ENCODE measurements around the gene FBXW2.
A peak's percentile ranks its signal among the peaks of the same experiment; 100 is the strongest.
"Not testable (repeated sequence)": the region's sequence is repeated elsewhere in the genome, so short reads cannot be mapped to it uniquely, and the experiment has no call there.

Gene FBXW2

DNA sequence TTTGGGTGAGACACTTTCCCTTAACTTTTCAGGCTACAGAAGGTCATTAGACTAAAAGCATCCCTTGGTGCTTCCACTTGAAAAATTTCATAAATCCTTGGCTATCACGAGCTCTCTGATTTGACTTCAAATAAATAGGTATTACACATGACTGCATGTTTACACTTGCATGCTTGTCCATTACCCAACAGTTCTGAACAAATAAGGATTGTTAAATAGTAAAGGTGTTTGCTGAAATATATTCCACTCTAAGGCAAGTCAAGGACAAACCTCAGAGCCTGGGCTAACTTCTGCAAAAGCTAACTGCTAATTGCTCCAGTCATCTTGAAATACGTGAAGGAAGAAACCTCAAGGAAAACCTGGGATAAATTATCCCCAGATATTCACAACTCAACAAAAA is 14.5 kb downstream of the FBXW2 start:
- FAIRE-seq = no peak

DNA sequence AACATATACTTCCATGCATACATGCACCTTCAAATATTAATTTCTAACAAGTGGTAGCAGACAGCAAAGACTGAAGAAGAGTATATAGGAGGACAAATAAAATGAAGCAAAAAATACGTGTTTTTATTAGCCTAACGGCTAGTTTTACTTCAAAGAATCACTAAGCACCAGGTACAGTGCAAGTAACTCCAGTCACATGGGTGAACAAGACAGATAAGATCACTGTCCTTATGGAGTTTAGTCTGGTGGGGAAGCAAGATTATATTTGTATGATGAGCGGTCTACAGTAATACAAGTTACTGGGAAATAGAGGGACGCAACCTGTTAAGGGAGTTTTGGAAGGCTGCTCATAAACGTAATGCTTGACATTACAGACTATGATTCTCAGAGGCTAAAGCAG is 16.0 kb downstream of the FBXW2 start:
- FAIRE-seq = no peak

DNA sequence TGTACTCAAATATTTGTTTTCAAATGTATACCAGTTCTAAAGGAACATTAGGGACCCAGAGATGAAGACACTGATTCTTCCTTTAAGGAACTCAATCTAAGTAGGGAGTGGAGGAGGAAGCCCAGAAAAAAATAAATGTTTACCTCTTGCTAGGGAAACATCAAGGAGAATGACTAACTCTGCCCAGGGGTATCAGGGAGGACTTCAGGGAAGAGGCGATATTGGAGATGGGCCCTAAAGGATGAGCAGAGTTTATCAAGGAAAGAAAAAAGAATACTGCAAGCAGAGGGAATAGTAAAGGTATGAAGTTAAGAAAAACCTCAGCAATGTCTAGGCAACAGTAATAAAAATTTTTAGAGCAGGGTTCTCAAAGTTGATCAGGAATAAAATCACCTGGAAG is 16.4 kb downstream of the FBXW2 start:
- no peak for FAIRE-seq

DNA sequence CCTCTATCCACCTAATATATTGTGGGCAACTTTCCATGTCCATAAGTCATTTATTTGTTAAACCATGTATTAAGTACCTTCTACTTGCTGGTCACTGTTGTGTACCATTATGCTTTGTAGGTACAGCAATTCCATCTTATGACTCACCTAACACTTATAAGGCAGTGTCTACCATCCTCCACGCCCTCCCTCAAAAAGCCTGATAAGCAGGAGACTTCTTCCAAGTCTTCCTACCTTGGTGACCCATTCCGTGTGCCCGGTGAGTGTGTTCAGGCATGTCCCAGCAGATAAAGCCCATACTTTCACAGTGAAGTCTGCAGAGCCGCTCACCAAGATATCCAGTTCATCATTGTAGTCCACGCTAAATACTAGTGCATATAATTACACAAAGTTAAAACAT is 17.4 kb downstream of the FBXW2 start:
- no peak for FAIRE-seq

DNA sequence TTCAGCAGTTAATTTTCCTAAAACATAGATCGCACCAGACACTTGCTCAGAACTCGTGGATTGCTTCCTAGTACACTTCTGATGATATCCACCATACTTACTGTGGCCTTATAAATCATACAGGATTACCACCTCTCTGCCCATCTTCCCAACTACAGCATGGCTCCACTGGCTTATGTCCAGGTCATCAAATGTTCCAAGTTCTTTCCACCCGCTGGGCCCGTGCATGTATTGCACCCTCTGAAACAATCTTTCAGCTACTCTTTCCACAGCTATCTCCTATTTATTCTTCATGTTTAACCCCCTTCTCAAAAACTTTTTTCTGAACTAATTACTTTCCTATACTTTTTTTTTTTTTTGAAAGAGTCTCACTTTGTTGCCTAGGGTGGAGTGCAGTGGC is 18.5 kb downstream of the FBXW2 start:
- FAIRE-seq = no peak

DNA sequence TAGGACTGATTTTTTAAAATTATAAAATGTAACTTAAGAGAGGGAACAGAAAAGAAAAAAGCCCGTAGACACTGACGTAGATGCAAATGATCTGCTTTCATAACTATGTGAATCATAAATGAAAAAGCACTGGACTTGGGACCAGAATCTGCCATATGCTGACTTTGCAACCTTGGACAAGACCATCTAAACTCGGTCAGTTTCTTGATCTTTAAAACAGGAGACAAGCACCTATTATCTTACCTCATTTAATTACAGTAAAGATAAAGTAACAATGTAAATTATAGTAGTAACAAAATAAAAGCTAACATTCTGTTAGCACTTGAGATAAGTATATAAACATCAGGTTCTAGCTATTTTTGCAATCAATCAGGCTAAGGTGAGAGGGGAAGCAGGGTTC is 20.0 kb downstream of the FBXW2 start:
- FAIRE-seq = no peak

DNA sequence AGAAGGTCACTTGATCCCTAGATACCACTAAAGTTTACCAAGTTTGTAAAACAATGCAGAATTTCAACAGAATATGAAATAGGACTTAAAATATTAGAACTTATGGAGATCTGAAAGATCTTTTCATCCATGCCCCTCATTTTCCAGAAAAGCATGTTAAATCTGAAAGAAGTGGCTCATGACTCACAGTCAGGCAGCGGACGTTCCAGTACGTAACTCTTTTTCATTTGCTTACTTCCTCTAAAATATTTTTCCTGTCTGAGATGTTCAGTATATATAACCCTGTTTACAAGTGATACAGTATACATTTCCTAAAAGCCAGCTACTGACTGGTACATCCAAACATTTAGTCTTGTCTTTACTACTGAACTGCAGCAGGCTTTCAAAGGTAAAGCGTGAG is 22.3 kb downstream of the FBXW2 start:
- FAIRE-seq = no peak

DNA sequence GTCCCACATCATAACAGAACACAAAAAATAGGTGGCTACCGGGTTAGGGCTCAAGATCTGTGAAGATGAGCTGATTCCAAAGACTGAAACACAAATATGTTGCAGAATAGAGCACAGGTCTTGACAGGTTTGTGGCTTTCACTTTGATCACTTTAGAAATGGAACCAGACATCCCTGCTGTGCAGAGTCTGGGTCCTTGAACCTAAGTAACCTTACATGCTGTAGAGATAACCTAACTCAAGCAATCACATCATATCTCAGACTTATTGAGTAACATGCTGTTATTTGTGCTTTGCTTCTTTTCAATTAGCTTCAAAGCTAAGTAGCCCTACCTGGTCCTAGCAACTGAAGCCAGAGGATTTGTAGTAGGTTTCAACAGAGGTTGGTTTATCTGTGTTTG is 24.3 kb downstream of the FBXW2 start:
- no peak for FAIRE-seq

DNA sequence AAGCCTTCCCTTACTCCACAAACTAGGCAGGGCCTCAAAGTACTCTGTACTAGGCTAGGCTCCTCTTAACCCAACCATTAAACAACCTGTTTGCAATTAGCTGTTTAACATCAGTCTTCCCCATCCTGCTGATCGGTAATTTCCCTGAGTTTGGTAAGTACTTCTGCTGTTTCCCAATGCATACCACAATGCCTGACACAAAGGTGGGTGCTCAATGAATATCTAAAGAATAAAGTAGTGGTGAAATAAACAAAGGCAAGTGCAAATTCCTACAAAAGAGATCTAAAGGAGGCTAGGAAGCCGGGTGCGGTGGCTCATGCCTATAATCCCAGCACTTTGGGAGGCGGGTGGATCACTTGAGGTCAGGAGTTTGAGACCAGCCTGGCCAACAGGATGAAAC is 25.0 kb downstream of the FBXW2 start:
- FAIRE-seq = no peak

DNA sequence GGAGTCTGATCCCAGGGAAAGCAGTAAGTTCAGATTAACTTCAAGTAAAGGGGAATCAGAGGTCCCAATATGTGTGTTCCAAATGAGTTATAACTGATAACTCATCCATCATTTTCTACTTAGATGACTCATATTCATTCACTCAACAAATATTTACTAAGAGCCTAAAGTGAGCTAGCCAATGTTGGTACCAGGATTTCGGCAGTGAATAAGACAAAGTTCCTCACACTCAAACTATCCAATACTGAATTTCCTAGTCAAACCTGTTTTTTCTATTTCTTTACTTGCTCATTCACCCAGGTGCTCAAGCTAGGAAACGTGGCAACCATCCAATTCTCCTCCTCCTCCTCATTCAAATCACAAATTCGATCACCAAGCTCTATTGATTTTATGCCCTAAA is 25.8 kb downstream of the FBXW2 start:
- no peak for FAIRE-seq

DNA sequence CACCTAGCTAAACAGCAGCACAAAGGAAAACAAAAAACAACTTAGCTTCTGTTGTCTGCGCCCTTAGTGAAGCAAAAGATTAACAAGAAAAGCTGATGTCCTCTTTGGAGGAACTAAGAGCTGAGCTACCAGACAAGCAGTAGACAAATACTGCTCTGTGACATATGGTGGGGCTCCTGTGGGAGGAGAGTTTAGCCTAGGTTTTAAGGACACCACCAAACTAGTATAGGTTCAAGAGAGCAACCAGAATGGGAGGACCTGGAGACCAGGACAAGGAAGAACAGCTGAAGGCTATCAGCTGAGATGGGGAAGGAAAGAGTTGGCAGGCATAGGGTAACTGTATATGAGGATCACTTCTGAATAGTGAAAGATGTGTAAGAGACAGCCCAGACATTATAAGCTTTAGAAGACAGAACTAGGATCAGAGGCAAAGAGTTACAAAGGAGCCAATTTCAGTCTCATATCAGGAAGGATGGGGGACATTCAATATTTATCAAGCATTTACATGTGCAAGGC is 27.2 kb downstream of the FBXW2 start:
- no peak for FAIRE-seq

DNA sequence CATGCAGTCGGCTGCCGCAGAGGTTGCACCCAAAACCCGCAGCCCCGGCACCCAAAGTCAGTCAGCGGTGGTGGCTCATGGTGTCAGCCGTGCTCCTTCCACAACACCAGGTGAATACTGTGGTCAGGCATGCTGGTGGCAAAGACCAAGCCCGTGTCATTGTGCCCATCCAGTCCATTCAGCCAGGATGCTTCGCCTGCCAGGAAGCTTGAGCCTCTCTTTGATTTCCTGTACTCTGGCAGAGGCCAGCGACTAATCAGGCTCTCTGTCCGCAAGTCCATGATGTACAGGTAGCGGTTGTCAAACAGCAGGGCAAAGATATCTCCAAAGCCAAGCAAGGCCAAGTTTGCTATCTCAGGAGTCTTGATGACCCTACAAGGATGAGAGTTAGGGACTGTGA is 28.7 kb downstream of the FBXW2 start:
- no peak for FAIRE-seq

DNA sequence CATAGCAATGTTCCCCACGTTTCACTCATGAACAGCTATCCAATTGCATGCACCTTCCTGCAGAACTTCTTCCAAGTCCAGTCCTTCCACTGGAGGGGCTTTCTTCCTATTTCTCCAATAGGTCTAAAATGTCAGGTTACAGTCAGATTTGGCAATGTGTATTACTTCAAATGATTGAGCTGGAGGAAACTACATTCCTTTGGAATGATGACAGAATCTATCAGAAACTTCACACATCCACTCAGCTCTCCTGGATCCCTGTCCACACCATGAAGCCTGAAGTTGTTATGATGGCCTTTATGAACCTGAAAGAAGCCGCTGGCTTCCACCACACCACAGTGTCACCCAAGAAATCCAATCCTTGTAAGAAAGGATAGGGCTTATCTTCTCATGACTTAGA is 32.2 kb downstream of the FBXW2 start:
- FAIRE-seq = no peak

DNA sequence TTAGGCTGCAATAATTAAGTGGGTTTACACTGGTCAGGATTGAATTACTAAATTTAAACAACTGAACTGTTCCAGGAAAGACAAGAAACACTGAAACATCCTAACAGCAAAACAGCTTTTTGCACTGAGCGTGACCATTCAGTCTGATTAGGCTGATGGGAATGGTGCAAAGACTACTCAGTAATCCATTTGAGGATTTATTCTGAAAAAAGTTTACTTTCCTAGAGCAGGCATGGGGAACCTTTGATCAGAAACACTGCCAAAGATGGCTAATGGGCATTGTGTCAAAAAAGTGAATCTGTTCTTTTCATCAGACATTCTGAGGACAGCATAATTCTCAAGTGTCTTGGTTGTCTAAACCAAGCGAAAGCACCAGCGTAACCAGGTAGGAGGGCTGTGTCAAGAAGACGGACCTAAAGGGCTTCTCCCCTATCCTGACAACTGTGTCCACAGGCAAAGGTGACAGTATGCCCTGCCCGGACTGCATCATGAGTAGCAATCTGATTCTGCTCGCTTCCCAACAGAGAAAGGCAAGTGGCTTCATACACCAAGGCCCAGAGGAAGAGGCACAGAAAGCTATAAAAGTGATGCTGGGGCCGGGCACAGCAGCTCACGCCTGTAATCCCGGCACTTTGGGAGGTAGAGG is 33.3 kb downstream of the FBXW2 start:
- no peak for FAIRE-seq

DNA sequence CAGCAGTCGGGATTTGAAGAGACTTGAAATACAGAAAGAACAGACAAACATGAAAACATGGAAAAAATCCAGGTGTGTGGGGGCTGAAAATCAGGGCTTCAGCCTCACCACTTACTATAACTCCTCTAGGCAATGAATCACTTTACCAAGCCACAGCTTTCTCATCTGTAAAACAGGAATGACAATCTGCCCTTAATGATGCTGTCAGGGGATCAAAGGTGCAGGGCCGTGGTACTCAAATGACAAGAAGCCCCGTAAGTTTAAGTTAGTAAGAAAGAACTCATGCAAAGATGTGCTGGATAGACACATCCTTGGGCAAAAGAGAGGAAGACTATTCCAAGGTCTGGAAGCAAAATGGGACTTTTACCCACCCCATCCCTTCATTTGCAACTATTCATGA is 34.7 kb downstream of the FBXW2 start:
- FAIRE-seq = no peak

DNA sequence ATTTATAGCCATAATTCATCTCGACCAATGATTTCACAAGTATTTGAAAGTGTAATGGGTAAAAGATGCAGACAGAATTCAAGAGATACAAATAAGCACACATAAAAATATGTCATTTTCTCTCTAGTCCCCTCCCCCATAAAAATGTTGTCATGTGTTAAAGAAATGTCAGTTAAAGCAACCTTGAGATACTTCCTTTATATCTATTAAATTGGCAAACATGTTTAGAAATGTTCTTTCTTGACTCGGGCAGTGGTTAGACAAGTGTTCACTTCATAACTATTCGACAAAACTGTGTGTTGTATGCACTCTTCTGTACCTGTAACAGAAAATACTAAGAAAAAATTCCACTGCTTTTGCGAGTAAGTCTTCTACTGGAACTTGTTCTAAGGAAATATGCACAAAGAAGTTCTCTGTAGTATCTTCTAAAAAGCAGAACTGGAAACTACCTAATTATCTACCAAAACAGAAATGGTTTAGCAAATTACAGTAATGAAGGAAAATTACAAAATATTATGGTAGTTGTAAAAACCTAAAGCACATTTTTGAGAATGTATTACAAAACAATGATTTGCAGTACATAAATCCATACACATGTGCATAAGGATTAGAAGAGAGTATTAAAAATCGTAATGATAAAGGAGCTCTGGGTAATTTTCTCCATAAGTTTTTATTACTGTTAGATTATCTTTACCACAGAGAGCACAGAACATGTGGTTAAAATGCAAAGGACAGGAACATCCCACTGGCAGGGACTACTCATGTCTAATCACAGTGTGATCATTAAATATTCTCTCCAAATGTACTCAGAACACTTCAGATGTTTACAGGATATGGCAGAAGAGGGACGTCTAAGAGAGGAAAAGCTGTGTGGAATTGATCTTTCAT is 35.9 kb downstream of the FBXW2 start:
- no peak for FAIRE-seq

DNA sequence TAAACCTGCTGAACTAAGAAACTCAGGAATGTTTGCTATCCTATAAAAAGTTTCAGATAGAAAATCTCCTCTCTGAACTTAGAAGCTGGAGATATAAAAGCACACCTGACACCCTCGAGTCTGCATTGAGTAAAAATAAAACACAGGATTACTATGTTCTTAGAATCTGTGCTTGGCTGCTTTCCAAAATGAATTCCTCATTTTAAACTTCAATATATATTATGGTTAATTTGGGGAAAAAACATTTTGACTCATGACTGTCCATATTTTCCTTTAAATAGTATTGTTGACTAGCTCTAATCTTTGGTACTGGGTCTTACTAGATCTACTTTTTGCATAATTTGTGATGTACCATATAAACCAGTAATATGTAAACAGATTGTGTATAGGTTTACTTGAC is 36.7 kb downstream of the FBXW2 start:
- no peak for FAIRE-seq

DNA sequence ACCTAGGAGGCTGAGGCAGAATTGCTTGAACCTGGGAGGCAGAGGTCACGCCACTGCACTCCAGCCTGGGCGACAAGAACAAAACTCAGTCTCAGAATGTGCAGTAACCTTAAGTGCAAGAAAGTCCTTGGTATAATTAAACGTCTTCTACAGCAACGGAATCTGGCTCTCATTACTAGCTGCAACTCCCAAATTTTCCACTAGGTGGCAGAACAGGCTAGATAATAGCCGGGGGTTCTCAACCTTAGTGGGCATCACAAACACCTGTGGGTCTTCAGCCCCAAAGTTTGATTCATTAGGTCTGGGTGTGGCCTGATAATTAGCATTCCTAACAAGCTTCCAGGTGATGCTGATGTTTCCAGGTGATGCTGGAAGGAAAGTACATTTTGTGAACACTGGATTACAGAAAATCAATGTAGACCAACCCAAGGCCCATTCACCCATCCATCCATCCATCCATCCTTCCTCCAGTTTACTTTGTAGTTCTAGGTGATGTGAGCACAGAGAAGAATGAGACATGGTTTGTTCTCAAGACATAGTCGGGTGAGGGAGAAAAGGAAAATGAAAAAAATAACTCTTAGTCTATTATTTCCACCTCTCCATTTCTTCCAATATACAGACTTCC is 37.3 kb downstream of the FBXW2 start:
- peak; percentile 69 for FAIRE-seq

DNA sequence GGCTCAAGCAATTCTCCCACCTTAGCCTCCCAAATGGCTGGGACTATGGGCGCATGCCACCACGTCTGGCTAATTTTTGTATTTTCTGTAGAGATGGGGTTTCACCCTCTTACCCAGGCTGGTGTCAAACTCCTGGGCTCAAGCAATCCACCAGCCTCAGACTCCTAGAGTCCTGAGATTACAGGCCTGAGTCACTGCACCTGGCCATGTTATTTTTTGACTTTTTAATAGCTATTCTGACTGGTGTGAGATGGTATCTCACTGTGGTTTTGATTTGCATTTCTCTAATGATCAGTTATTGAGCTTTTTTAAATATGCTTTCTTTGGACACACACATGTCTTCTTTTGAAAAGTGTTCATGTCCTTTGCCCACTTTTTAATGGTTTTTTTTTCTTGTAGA is 38.2 kb downstream of the FBXW2 start:
- FAIRE-seq = no peak

DNA sequence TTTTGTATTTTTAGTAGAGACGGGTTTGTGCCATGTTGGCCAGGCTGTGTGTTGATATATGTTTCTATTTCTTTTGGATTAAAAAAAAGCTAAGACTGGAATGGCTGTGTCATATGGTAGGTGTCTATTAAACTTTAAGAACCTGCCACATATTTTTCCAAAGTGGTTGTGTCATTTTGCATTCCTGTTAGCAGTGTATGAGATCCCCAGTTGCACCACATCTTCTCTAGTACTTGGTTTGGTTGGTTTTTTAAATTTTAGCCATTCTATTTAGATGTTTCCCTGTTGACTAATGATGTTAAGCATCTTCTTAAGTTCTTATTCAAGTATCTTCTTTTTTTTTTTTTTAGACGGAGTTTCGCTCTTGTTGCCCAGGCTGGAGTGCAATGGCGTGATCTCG is 42.8 kb downstream of the FBXW2 start:
- no peak for FAIRE-seq

DNA sequence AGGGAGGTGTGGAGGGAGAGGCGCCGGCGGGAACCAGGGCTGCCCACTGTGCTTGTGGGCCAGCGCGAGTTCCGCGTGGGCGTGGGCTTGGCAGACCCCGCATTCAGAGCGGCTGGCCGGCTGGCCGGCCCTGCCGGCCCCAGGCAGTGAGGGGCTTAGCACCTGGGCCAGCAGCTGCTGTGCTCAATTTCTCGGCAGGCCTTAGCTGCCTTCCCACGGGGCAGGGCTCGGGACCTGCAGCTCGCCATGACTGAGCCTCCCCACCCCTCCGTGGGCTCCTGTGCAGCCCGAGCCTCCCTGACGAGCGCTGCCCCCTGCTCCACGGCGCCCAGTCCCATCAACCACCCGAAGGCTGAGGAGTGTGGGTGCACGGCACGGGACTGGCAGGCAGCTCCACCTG is 46.9 kb downstream of the FBXW2 start:
- not testable (repeated sequence) for FAIRE-seq

DNA sequence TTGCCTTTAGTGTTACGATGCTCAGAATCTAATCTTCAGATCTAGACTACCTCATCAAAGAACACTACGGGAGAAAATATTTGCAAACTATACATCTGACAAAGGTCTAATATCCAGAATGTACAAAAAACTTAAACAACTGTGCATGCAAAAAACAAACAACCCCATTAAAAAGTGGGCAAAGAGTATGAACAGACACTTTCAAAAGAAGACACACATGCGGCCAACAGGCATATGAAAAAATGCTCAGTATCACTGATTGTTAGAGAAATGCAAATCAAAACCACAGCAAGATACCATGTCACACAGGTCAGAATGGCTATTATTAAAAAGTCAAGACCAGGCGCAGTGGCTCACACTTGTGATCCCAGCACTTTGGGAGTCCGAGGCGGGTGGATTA is 47.9 kb downstream of the FBXW2 start:
- FAIRE-seq = no peak

DNA sequence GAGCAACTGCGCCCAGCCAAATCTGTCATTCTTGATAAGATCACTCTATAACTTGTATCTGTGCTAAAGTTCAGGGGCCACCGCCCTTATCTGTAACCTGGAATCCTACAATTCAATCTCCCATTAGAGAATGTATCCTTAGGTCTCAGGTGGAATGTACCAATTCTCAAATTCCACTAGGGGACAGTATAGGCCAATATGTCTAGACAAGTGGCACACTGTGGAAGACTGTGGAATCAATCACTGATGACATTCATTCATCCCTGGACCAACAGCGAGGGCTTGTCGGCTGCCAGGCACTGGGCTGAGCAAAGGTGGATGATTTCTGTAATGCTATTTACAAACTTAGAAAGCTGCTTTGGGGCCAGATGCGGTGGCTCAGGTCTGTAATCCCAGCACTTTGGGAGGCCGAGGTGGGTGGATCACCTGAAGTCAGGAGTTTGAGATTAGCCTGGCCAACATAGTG is 50.2 kb downstream of the FBXW2 start:
- FAIRE-seq = no peak

DNA sequence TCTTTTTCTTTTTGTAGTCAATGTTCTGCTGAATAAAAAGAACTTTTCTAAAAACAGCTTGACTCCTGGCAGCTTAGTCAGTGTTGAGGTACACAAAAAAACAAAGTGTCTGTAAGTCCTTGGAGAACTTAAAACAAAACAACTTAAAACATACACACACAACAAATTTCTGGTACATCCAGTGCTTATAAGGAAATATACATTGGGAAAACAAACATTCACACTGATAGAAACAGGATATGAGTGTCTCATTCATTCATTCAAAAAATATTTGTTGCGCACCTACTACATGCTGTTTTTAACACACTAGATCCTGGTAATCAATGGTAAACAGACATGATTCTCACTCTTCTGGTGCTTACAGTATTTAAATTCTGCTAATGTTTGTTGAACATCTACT is 51.5 kb downstream of the FBXW2 start:
- no peak for FAIRE-seq

All from islet of Langerhans (tissue), 1 donor.